Lower lobe of right lung (tissue), 2 donors: ENCODE data around the gene SLC34A1. TPM values are rescaled to one million over a fixed set of nuclear protein-coding genes. Genes with fewer than 3 reads are reported as not detected.

ENCODE experiments used
- ATAC-seq, 2 donors: fragments of 200-7000 bp; cut with Tn5 transposase; one replicate each; pipeline ENCODE4 v1.9.1; 2020 to 2022; ENCODE audit warnings: mild to moderate bottlenecking in 2 of 2, moderate library complexity in 2 of 2
- DNase-seq: peaks from one replicate; pipeline ENCODE4 v3.0.0-alpha.2; 2020
- H3K27ac ChIP-seq: fragments of 200-600 bp; one replicate; pipeline ENCODE4 v1.8.0; 2022
- H3K27me3 ChIP-seq: fragments of 200-600 bp; one replicate; pipeline ENCODE4 v1.8.0; 2022; ENCODE audit warnings: low read depth
- H3K36me3 ChIP-seq: fragments of 200-600 bp; one replicate; pipeline ENCODE4 v1.8.0; 2022; ENCODE audit warnings: mild to moderate bottlenecking
- H3K4me1 ChIP-seq: fragments of 200-600 bp; one replicate; pipeline ENCODE4 v1.8.0; 2022
- H3K4me3 ChIP-seq: fragments of 200-600 bp; one replicate; pipeline ENCODE4 v1.8.0; 2022; ENCODE audit warnings: mild to moderate bottlenecking
- H3K9me3 ChIP-seq: fragments of 200-600 bp; one replicate; pipeline ENCODE4 v1.8.0; 2022
- CTCF ChIP-seq: fragments of 200-600 bp; IDR thresholded peaks from one replicate; pipeline ENCODE4 v1.8.0; 2022; ENCODE audit warnings: antibody characterized with exemption, mild to moderate bottlenecking
- intact Hi-C: fragments of 100-400 bp; cut with DNase I; formaldehyde crosslinking; loops from one replicate; pipeline ENCODE4 v1.11.0; 2022
- total RNA-seq: library from RNA; stranded (reverse); fragmentation: NEBNext Ultra II Directional; extraction: Animal tissue kit (Norgen Biotek cat#: 25700); gene quantifications from one replicate; pipeline ENCODE4 v1.2.1, GENCODE V29; 2021
- donor health status: DM: no; HTN: yes; CAD: no; lungs with severe emphysema.

The SLC34A1 gene
- total RNA-seq, 1 donor from 2014 or later, result not detected

GRCh38 chr5:177353093-177353492 lies 31.1 kb upstream of the SLC34A1 start:
- H3K27me3 ChIP-seq, result no peaks in the 10 kb centered on the region
- TF ChIP-seq CTCF, result no peak
- H3K36me3 ChIP-seq, result peaks cover 16% of the 10 kb centered on the region
- intact Hi-C loops, result no loop called here
- peaks cover 37% of the 10 kb centered on the region for H3K4me1 ChIP-seq
- ATAC-seq, result no peak
- DNase-seq, result no peak
- no peak overlapping the region for H3K4me3 ChIP-seq
- H3K9me3 ChIP-seq, result no peaks in the 10 kb centered on the region
- no peak overlapping the region for H3K27ac ChIP-seq

GRCh38 chr5:177354256-177354655 lies 30.0 kb upstream of the SLC34A1 start:
- no peaks in the 10 kb centered on the region for H3K27me3 ChIP-seq
- H3K36me3 ChIP-seq, result peaks cover 7% of the 10 kb centered on the region
- H3K4me3 ChIP-seq, result no peak overlapping the region
- no peaks in the 10 kb centered on the region for H3K9me3 ChIP-seq
- DNase-seq (no peak), ATAC-seq (no peak)
- H3K27ac ChIP-seq, result no peak overlapping the region
- intact Hi-C loops, result no loop called here
- no peak for TF ChIP-seq CTCF
- peaks cover 39% of the 10 kb centered on the region for H3K4me1 ChIP-seq

- ATAC-seq, result no peak
- Histone ChIP-seq H3K4me3 (no peak overlapping the region), H3K27me3 (no peaks in the 10 kb centered on the region), H3K9me3 (no peaks in the 10 kb centered on the region), H3K36me3 (peaks cover 3% of the 10 kb centered on the region), H3K27ac (no peak overlapping the region), H3K4me1 (peaks cover 35% of the 10 kb centered on the region)
- intact Hi-C loops, result no loop called here
- TF ChIP-seq CTCF, result no peak
- DNase-seq, result no peak
Measured at GRCh38 chr5:177354711-177355110, 29.5 kb upstream of the SLC34A1 start.

GRCh38 chr5:177355162-177355867 lies 28.9 kb upstream of the SLC34A1 start:
- intact Hi-C loops, result no loop called here
- Histone ChIP-seq H3K4me1 (peaks cover 29% of the 10 kb centered on the region), H3K4me3 (no peak overlapping the region), H3K27ac (no peak overlapping the region), H3K36me3 (no peaks in the 10 kb centered on the region), H3K9me3 (no peaks in the 10 kb centered on the region), H3K27me3 (no peaks in the 10 kb centered on the region)
- no peak for TF ChIP-seq CTCF
- no peak for ATAC-seq
- no peak for DNase-seq

GRCh38 chr5:177355868-177356168 lies 28.4 kb upstream of the SLC34A1 start:
- DNase-seq (no peak), ATAC-seq (no peak)
- H3K27me3 ChIP-seq, result no peaks in the 10 kb centered on the region
- H3K27ac ChIP-seq, result no peak overlapping the region
- TF ChIP-seq CTCF, result no peak
- H3K4me3 ChIP-seq, result no peak overlapping the region
- H3K9me3 ChIP-seq, result no peaks in the 10 kb centered on the region
- peaks cover 26% of the 10 kb centered on the region for H3K4me1 ChIP-seq
- no peaks in the 10 kb centered on the region for H3K36me3 ChIP-seq
- intact Hi-C loops, result no loop called here
